Glomerular visceral epithelial cell (primary cell): ENCODE results near the gene TPM4.
"Not testable (repeated sequence)": the region's sequence is repeated elsewhere in the genome, so short reads cannot be mapped to it uniquely, and the experiment has no call there.

Experiments used
- DNase-seq: peaks from one replicate; pipeline ENCODE4 v3.0.0-alpha.2; 2016; ENCODE audit errors: extremely low spot score

The TPM4 gene

DNA sequence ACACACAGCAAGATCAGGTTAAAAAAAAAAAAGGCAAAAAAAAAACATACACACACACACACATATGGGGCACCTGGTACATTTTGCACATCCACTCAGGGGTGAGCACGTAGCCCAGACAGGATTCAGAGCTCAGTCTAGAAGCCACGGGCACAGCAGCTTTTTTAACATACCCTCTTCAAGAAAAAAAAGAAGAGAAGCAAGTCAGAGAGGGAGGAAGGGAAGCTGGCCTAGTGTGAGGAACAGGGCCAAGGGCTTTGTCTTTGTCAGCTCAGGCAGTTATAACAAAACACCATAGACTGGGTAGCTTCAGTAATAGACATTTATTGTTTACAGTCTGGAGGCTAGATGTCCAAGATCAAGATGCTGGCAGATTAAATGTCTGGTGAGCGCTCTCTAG is 2.3 kb upstream of the TPM4 start:
- no peak for DNase-seq

DNA sequence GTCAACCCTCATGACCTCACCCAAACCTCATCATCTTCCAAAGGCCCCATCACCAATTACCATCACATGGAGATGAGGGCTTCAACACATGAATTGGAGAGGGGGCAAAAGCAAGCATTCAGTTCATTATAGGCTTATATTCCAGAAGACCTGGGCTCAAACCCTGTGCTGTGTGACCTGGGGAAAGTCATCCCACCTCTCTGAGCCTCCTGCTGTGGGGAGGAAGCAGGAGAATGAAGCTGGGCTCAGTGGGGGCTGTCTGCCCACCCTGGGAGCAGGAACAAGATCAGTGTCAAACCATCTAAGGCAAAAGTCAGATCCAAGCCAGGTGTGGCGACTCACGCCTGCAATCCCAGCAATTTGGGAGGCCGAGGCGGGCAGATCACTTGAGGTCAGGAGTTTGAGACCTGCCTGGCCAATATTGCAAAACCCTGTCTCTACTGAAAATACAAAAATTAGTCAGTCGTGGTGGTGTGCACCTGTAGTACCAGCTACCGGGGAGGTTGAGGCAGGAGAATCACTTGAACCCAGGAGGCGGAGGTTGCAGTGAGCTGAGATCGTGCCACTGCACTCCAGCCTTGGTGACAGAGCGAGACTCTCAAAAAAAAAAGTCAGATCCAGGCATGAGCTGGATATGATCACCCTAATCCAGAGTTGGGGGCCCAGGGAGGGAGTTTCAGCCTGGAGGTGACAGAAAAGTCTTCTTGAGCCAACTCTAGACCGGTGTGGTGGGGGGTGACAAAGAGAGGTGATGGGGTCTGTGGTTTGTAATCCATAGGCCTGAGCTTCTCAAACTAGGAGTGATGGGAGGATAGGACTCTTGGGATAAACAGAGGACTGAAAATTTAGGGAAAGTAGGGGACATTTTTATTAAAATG is 1.6 kb upstream of the TPM4 start:
- DNase-seq = no peak

GRCh38 chr19:16075430-16076153 is 703 bp upstream of the TPM4 start:
- DNase-seq = no peak

GRCh38 chr19:16076958-16077611 is 790 bp downstream of the TPM4 start:
- peak; percentile 40 for DNase-seq

GRCh38 chr19:16077984-16078758 is 1.9 kb downstream of the TPM4 start:
- peak; percentile 61 for DNase-seq

DNA sequence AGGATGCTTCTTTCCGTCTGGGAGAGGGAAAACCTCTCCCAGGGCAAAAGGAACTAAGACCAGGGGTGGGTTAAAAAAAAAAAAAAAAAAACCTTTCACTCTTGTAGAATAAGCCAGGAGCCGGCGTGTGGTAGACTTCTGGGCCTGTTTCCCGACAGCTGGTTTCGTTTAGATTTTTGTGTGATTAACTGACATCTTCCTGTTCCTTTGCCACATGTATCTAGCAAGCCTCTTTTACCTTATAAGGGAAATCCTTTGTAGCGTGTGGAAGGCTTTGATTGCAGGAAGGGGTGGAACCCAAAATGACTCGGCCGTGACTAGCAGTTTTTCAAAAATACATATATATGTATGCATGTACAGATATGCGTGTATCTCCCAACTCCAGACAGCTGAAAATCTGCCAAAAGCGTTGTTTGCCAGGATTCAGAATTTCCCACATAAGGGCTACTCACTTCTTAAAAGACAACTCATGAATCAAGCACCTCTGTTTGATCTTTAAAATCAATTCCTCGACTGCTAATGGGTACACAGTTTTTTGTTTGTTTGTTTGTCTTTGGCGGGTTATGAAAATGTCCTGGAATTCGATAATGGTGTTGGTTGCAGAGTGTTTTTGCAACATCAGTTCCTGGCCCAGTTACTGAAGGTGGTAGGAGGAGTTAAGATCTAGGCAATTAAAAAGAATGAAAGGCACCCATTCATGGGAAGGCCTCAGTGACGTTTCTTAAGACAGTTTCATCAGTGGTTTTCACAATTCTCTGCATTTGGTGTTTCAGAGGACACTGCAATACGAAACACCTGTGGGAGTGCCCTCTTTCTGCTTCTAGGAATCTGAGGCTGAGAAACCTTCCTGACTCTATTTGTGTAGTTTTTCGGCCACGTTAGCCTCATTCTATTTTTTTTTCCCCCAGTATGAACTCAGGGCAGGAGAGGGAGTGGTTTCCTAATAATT is 2.7 kb downstream of the TPM4 start:
- peak; percentile 90 for DNase-seq

DNA sequence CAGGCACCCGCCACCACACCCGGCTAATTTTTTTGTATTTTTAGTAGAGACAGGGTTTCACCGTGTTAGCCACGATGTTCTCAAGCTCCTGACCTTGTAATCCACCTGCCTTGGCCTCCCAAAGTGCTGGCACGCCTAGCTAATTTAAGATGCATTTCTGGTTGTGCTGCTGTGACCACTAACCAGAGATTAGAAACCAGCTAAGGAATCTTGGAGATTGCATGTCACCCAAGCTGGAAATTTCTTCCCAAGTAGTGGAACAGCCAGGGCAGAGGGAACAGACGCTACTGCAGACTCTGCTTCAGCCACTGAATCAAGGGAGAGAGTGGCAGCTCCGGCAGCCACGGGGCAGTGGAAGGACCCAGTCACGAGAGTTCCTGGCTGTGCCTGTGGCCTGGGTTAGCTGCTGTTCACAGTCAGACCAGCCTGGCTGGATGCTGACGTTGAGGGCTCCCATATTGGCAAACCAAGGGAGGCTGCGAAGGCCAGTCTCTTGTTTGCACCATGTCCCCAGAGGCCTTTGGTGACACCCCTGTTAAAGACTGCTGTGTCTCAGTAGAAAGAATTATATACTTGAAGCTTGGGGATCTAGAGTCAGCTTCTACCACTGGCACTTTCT is 7.9 kb downstream of the TPM4 start:
- no peak for DNase-seq

- peak; percentile 45 for DNase-seq
Measured at GRCh38 chr19:16085115-16085514, 8.8 kb downstream of the TPM4 start.

DNA sequence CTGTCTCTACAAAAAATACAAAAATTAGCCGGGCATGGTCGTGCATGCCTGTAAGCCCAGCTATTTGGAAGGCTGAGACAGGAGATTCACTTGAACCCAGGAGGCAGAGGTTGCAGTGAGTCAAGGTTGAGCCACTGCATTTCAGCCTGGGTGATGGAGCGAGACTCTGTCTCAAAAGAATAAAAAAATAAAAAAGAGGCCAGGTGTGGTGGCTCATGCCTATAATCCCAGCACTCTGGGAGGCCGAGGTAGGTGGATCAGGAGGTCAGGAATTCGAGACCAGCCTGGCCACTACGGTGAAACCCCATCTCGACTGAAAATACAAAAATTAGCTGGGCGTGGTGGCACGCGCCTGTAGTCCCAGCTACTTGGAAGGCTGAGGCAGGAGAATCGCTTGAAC is 11.1 kb downstream of the TPM4 start:
- not testable (repeated sequence) for DNase-seq

- DNase-seq = no peak
Measured at GRCh38 chr19:16087940-16088339, 11.6 kb downstream of the TPM4 start.

GRCh38 chr19:16088351-16089009 is 12.2 kb downstream of the TPM4 start:
- DNase-seq = no peak

- DNase-seq = no peak
Measured at GRCh38 chr19:16089010-16089846, 12.9 kb downstream of the TPM4 start.

GRCh38 chr19:16091546-16092475 is 15.5 kb downstream of the TPM4 start:
- DNase-seq = no peak

DNA sequence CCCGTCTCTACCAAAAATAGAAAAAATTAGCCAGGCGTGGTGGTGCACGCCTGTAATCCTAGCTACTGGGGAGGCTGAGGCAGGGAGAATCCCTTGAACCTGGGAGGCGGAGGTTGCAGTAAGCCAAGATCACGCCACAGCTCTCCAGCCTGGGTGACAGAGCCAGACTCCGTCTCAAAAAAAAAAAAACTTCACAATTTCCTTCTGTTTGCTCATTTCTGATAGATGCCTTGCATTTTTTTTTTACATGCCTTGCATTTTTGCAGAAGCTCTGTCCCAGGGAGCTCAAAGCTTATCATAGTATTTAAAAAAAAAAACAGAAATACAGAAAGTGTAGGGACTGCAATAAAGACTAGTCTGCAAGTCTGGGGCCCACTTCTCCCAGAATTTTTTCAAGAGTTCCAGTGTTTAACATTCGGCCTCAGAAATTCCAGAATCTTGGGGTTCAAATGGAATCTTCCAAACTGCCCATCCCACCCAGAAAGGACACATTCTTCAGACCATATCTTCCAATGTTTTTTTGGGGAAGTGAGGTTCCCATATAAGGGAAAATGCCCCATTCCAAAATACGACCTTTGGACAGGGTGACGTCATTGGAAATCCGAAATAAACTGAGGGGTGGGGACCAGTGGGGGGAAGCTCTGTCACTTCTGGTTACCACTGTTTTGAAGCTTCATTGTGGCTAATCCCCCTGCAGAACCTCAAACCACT is 18.2 kb downstream of the TPM4 start:
- DNase-seq = no peak

DNA sequence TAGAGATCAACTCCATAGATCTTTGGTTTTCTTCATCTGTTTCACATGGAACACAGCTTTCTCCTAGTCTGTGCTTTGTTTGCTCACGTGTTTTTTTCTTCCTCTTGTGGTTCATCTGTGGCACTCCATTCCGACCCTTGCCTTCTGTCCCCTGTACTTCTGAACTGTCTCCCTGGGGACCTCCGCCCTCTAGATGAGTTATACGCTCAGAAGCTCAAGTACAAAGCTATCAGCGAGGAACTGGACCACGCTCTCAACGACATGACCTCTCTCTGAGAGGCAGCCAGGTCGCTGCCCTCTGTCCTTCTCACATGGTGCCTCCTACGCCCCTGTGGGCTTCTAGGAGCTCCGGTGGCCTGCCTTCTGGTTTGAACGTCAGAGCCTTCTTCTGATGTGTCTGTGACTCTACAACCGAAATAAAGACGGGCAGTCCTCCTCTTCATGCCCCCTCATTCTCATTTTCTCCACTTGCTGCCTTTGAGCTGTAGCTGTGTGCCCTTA is 18.8 kb downstream of the TPM4 start:
- DNase-seq = no peak

- no peak for DNase-seq
Measured at GRCh38 chr19:16096280-16096855, 20.1 kb downstream of the TPM4 start.

GRCh38 chr19:16098416-16098768 is 22.1 kb downstream of the TPM4 start:
- no peak for DNase-seq
